Left hindlimb (tissue), 1 donor: Measurements from ENCODE around the gene MTA1.
A peak's percentile ranks its signal among the peaks of the same experiment; 100 is the strongest.

Source experiments
- DNase-seq: peaks from one replicate; pipeline ENCODE4 v3.0.0-alpha.2; 2018

The MTA1 gene

GRCh38 chr14:105447651-105448640, 28.3 kb downstream of the MTA1 start:
- no peak for DNase-seq

GRCh38 chr14:105448706-105449111, 29.1 kb downstream of the MTA1 start:
- peak; percentile 72 for DNase-seq

DNA sequence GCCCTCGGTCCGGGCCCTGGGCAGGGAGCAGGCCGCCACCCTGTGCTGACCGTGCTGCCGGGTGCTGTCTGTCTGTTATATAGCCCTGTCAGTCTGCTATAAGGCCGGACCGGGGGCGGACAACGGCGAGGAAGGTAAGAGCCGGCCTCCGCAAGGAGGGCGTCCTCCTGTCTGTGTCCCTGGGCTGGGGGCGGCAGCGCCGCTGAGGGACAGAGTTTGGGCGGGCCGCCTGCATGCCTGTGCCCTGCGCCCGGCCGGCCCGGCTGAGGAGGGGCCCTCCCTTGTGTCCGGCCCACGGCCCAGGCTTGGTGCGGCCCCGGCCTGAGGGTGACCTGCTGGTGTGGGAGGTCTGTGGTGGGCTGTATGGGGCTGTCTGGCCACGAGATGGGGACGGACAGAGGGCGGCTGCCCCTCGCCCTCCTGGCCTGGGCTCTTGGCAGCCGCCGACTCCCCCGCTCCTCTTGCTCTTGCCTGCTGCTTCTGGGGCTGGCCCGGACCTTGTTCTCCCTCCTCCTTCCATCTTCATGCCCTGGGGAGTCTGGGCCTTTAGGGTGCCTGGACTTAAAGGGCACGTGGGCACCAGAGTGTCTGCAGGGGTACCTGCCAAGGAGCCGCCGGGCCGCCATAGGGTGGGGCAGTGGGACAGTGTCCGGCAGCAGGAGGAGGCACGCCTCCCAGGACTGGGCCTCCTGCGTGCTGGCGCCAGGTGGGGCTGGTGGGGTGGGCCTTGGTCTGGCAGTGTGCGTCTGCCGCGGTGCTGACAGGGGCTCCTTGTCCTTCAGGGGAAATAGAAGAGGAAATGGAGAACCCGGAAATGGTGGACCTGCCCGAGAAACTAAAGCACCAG, 29.9 kb downstream of the MTA1 start:
- DNase-seq, result no peak

DNA sequence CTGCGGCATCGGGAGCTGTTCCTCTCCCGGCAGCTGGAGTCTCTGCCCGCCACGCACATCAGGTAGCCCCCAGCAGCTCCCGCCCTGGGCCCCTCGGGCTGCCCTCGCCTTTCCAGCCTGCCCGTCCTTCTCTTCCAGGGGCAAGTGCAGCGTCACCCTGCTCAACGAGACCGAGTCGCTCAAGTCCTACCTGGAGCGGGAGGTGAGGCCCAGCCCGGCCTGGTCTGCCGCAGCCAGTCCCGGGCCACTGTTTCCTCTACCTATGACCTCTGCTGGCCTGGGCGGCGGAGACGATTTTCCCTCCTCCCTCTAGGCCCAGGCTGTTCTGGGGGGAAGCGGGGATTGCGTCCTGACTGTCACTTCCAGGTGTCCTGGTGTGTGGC, 30.5 kb downstream of the MTA1 start:
- no peak for DNase-seq

DNA sequence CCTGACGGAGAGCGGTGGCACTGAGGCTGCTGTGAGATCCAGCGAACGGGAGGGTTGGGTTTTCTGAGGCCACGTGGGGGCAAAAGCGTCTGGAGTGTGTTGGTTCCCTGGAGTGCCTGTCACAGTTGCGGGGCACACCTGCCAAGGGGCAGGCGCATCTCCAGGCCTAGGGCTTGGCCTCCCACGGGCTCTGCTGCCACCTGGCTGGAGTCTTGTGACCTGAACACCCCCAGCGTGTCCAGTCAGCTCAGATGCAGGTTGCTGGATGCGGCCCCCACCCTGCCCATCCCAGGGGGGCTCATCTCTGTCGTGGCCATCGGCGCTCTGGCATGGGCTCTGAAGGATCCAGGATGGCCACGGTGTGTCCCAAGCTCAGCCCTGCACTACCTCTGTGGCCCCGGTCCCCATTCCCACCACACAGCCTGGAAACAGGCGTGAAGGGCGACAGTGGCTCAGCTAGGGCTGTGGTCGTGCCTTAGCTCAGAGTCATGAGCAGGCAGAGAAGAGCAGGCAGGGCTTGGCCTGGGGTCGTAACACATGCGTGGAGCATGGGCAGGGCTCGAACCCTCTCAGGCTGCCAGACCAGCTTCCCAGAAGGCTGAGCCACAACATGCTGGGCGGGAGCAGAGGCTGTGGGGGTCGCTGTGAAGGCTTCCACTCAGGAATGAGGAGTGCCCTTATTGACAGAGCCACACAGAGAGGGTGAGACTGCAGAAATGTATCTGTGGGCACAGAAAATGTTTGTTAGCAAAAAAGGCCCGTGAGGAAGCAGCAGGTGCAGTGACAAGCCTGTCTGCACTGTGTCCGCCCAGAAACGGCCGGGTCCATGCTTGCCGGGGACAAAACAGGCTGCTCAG, 31.5 kb downstream of the MTA1 start:
- DNase-seq, result no peak

- DNase-seq, result no peak
Measured at GRCh38 chr14:105452963-105453362, 33.3 kb downstream of the MTA1 start.

- DNase-seq, result no peak
Measured at GRCh38 chr14:105453847-105454246, 34.2 kb downstream of the MTA1 start.

DNA sequence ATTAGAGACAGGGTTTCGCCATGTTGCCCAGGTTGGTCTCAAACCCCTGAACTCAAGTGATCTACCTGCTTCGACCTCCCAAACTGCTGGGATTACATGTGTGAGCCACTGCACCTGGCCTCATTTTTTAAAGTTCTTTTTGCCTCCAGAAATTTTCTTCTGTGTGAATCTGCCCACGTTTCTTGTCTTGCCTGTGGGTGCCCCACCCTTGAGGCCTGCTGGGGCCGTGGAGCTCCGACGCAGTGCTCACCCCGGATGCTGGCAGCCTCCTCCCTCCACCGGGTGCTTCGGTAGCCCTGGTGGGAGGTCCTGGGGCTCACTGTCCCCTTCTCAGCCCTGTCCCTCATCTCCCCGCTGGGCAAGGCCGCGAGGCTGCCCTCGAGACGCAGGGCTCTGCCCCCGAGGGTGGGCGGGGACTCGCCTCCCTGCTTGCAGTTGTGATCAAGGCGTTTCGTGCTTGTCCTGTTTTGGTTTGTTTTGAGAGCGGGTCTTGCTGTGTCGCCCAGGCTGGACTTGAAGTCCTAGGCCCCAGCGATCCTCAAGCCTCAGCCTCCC, 35.5 kb downstream of the MTA1 start:
- no peak for DNase-seq

DNA sequence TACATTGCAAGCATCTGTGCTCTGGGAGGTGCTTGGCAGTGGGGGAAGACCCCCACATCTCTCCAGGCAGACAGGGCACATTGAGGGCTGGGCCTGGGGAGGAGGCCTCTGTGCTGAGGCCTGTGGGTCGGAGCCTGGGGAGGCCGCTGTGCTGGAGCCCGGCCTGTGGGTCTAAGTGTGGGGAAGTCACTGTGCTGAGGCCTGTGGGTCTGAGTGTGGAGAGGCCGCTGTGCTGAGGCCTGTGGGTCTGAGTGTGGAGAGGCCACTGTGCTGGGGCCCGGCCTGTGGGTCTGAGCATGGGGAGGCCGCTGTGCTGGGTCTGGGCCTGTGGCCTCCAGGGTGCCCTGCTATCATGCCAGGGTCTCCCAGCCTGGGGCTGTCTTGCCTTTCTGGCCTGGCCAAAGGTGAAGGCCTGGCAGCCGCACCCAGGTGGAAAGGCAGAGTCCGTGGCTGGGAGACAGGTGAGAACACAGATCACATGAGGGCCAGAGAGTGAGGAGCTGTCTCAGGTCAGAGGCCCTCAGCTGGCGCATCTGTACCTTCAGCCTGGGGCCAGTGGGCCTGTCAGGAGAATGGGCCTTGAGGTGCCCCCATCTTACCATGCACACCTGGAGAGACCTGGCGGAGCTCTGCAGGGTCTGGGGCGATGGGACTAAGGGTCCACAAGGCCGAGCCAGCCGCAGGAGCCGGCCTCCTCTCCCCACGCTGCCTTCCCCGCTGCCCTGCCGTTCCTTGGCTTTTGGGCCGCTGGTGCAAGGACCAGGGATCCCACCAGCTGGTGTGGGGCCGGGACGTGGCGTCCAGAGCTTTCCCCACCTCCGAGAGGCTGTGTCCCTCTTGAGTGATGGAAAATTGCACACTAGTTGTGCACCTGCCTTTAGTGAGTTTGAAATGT, 36.4 kb downstream of the MTA1 start:
- no peak for DNase-seq

DNA sequence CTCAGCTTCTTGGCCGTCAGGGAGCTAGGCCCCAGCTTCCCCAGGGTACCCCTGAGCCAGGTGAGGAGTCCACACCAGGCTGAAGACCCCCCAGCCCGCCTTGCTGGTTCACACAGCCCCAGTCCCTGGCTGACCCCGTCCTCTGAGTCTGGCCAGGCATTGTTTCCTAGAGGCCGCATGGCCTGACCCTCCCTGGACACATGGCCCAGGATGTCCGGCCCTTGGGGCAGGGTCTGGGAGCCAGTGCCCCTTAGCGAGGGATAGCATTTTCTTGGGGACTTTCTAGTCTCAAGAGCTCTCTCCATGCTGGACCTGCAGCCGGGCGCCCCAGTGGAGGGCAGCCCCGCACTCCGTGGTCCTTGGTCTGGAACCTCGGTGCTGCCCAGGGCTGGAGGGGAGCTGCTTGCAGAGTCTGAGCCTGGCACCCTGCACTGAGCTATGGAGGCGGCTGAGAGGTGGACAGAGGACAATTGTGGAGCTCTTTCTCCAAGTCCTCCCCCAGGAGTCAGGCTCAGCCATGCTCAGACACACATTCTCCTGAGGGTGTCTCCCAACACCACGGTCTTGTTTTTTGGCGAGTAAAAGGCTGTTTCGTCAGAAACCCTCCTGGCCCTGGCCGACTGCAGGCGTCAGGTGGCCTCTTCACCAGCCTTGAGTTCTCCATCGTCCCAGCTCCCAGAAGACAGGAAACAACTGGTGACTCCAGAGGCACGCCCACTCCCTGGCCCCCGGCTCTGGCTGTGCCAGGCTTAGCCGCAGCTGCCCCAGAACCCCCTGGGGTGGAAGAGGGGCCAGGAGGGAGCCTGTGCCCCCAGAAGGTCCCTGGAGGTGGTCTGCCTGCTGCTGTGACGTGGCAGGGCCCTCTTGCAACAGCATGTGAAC, 37.4 kb downstream of the MTA1 start:
- no peak for DNase-seq

- no peak for DNase-seq
Measured at GRCh38 chr14:105458010-105458409, 38.4 kb downstream of the MTA1 start.

DNA sequence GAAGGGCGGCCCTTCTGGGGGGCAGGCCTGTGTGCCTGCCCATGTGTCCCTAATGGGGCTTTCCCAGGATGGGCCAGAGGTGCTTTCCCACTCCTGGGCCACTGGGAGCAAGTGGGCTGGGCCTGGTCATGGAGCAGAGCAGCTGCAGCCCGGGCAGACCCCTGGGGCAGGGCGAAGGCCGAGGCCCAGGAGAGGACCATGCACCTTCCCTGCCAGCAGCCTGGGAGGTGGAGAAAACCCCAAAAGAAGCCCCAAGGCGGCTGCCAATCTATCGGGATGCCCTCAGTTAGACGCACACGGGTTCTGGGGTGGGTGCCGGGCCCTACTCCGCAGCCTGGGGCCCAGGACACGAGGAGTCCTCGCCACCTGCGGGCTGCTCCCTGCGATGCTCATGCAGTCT, 38.9 kb downstream of the MTA1 start:
- no peak for DNase-seq

DNA sequence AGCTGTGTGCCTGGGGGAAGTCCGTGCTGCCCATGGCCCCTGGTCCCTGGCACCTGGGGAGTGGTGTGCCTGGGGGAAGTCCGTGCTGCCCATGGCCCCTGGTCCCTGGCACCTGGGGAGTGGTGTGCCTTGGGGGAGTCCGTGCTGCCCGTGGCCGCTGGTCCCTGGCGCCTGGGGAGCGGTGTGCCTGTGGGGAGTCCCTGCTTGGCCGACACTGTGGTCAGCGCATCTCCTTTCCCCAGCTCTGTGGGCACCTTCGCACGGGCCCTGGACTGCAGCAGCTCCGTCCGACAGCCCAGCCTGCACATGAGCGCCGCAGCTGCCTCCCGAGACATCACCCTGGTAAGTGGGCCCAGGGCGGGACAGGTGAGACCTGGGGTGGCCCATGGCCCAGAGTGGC, 40.5 kb downstream of the MTA1 start:
- no peak for DNase-seq

DNA sequence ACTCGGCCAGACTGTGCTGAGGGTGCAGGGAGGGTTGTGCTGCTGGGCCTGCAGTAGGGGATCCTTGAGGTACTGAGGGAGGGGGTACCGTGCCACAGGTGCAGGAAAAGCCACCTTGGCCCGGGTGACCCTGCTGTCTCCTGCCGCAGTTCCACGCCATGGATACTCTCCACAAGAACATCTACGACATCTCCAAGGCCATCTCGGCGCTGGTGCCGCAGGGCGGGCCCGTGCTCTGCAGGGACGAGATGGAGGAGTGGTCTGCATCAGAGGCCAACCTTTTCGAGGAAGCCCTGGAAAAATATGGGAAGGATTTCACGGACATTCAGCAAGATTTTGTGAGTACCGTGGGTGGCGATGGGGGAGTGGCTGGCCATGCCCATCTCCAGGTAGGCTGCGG, 41.0 kb downstream of the MTA1 start:
- no peak for DNase-seq

DNA sequence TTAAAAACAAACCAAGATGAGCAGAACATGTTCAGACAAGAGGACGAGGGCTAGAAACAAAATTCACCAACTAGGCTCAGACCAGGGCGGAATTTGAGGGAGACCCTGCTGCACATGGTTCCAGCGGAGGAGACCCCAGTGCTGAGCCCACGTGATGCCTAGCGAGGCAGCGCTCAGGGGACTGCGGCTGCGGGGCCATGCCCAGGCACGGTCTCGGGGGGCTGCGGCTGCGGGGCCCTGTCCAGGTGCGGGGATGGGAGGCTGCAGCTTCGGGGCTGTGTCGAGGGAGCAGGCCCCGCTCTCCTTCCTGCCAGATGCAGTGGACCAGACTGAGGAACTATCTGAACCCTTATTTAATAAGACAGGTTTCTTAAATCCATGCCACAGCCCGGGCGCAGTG, 42.3 kb downstream of the MTA1 start:
- no peak for DNase-seq

DNA sequence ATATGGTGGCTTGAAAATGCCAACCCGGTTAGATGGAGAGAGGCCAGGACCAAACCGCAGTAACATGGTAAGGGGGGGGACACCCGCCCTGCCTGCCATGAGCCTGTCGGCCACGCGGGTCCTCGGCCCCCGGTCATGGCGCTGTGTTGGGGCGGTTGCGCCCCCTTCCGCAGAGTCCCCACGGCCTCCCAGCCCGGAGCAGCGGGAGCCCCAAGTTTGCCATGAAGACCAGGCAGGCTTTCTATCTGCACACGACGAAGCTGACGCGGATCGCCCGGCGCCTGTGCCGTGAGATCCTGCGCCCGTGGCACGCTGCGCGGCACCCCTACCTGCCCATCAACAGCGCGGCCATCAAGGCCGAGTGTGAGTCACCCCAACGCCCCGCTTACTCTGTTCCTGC, 44.9 kb downstream of the MTA1 start:
- no peak for DNase-seq

DNA sequence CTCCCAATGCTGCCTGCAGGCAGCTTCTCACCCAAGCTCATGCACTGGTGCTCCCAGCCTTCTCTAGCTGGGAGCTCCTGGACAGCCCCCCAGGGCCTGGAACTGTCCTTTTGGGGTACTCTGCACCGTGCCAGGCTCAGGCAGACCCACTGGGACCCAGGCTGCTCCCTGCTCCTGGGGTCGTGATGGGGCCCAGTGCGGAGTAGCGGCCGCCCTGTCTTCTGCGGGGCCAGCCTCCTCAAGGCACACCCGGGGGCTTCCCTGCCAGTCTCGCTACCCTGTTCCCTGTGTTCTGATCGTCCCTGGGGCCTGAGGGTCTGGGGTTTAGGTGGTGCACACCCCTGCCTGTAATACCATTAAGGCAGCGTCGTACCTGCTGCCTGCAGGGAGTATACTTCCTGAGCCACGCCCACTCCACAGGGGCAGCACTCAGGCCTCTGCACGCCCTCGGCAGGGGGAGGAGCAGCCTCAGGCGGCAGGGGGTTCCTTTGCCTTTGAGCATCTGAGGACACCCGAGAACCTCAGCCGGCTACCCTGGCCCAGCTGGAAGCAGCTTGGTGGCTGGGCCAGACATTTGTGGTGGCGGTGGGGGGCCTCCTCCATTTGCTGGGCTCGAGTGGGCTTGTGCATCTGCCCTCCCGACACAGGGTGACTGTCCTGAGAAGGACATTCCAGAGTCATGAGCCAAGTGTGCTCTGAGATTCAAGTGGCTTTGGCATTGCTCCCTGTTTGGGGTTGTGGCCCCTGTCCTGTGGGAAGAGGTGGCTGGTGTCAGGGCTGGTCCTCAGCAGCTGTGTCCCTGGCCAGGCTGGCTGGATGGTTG, 45.8 kb downstream of the MTA1 start:
- no peak for DNase-seq

DNA sequence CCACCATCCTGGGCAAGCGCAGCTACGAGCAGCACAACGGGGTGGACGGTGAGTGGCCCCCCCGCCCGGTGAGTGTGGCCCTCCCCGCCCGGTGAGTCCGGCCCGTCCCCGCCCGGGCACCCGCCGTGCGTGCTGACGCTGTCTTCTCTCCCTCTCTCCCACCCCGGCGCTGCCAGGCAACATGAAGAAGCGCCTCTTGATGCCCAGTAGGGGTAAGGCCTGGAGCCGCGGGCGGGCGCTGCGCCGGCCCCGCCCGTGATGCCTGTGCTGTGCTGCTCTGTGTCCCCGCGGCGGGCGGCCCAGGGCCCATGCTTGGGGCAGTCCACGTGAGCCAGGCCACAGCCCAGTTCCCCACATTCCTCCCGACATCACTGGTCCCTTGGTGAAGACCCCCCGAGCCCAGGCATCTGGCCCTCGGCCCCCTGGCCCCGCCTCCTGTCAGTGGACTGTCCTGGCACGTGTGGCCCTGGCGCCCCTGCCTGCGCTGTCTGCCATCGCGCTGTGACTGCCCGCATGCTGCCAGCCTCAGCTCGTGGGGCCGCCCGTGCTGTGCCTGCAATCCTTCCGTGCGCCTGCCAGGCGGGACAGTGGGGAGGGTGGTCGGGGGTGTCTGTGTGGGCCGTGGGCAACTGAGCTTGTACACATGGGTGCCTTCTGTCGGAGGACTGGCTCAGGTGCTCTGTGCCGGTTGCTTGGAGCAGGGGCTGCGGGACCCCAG, 47.1 kb downstream of the MTA1 start:
- DNase-seq, result no peak
